NCI-H1105 (cell line): ENCODE data around the gene ARHGEF26.

Source experiments
- DNase-seq: peaks from one replicate; lab custom pipeline; 2025; lab: John Stamatoyannopoulos, UW

ARHGEF26 gene

GRCh38 chr3:154119951-154120350 lies 1.2 kb upstream of the ARHGEF26 start:
- peak; percentile 74 for DNase-seq

DNA sequence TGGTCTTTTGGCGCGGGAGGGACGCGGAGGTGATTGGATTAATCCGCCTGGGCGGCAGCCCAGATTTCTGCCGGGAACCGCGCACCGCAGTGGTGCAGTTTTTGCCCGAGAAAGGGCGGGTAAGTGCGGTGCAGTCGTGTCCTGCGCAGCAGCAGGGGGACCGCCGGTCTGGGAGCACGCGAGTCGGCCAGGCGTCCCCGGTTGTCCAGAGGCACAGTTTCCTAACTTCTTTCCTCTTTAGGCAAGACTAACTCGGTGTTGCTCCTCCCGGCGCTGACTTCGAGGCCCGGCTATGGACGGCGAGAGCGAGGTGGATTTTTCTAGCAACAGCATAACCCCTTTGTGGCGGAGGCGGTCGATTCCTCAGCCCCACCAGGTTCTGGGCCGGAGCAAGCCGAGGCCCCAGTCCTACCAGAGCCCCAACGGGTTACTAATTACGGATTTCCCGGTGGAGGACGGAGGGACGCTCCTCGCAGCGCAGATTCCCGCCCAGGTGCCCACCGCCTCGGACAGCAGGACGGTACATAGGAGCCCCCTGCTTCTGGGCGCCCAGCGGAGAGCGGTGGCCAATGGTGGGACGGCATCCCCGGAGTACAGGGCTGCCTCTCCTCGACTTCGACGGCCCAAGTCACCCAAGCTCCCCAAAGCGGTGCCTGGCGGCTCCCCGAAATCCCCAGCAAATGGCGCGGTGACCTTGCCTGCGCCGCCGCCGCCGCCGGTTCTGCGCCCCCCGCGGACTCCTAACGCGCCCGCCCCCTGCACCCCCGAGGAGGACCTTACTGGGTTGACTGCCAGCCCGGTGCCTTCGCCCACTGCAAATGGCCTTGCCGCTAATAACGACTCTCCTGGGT lies 736 bp downstream of the ARHGEF26 start:
- DNase-seq, result peak; percentile 63

- DNase-seq, result no peak
These were observed 1.3 kb downstream of the ARHGEF26 start for GRCh38 chr3:154122552-154122911.

- DNase-seq, result peak; percentile 20
These were observed 1.8 kb downstream of the ARHGEF26 start for GRCh38 chr3:154122912-154123559.

DNA sequence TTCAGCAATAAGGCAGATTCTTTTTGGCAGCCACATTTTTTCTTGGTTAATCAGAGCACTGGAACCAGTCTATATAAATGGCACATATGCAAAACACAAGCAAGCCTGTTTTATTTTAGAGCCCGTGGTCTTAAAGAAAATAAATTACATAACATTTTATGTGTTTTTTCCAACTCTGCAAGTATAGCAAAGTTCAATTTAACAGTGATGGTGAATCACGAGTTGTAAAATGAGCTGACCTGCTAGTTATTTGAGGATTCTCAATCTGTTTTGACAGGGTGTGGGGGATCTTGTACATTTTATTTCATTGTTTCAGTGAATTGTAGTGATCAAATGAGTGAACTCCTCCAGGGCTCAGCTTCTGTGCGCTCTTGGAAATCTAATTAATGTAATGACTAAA lies 2.7 kb downstream of the ARHGEF26 start:
- no peak for DNase-seq

DNA sequence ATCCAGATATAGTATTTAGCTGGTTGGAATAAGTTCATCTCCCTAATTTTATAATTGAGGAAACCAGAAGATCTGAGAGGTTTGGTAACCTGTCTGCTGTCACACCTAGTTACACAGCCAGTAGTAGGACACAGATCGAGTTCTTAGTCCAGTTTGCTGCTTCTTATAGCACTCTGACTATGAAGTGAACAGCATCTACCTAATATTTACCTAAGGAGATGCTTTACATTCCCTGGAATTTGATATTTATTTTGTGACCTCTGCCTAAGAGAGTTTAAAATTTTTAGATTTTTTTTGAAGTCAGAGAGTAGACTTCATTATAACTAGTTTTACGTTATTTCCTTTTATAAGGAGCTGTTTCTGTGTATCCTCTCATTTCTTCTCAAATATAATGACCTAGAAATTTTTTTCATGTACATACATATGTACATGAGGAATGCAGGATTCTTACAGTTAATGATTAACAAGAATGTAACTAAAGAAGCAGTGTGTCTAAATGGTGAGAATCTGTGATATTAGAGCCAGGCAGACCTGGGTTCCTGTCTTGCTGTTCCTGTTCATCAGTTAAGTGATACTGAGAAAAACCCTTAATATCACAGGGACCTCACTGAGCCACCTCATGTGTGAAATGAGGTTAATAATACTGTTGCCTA lies 4.3 kb downstream of the ARHGEF26 start:
- no peak for DNase-seq

GRCh38 chr3:154126651-154127050 lies 5.5 kb downstream of the ARHGEF26 start:
- DNase-seq, result no peak

GRCh38 chr3:154129625-154130024 lies 8.4 kb downstream of the ARHGEF26 start:
- DNase-seq, result no peak

DNA sequence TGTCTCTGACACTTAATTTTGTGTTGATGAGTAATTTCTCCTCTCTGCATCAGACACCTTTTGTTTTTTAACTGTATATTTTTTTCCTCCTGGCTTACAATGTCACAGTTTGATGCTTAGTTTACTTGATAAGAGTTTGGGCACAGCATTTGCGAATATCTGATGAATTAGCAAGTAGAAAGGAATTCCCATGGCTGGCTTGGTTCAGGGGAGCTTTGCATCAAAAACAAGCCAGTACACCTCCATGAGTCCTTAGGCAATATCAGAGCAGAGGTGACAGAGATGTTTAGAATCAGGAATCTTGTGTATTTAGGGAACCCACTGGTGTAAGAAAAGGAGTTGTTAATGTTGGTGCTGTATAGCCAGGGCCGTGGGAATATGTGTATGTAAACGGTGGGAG lies 9.3 kb downstream of the ARHGEF26 start:
- DNase-seq, result no peak

GRCh38 chr3:154131830-154132229 lies 10.6 kb downstream of the ARHGEF26 start:
- peak; percentile 49 for DNase-seq

- DNase-seq, result peak; percentile 74
These were observed 11.7 kb downstream of the ARHGEF26 start for GRCh38 chr3:154132777-154133375.

DNA sequence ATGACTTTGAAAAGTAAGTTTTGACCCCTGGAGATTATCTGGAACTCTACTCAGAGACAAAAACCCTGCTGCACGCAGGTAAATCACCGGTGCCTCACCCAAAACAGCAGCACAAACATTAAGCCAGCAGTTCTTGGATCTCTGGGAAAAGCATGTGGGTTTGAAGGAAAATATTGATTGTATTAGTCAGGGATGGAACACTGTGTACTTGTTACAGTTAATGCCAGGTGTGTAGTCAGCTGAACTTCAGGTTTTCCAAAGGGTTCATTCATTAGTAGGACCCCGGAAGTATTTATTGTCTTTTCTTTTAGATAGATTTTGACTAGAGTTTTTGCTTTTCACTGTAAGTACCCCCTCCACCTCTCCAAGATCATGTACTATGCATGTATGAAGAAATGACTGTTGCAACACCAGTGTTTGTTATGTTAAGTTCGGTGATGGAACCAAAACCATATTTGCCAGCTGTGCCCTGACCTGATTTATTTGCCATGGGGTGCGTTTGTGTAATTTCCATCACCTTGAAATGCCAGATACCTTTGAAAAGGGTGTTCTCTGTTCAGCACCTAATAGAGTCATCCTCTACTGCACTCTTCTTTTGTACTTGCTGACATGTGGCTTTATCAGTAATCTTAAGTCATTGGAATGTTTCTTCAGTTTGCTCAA lies 14.5 kb downstream of the ARHGEF26 start:
- DNase-seq, result no peak

DNA sequence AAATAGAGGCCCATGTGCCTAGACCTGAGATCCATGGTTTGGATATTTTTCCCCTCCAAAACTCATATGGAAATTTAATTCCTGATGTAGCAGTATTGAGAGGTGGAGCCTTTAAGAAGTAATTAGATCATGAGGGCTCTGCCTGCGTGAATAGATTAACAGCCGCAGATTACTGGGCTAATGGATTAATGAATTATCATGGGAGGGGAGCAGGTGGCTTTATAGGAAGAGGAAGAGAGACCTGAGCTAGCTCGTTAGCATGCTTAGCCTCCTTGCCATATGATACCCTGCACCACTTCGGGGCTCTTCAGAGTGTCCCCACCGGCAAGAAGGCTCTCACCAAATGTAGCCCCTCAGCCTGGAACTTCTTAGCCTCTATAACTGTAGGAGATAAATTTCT lies 15.8 kb downstream of the ARHGEF26 start:
- DNase-seq, result peak; percentile 70

GRCh38 chr3:154139996-154140436 lies 18.8 kb downstream of the ARHGEF26 start:
- no peak for DNase-seq

- no peak for DNase-seq
These were observed 21.4 kb downstream of the ARHGEF26 start for GRCh38 chr3:154142608-154143007.

- DNase-seq, result no peak
These were observed 22.7 kb downstream of the ARHGEF26 start for GRCh38 chr3:154143873-154144272.

GRCh38 chr3:154144825-154145465 lies 23.8 kb downstream of the ARHGEF26 start:
- DNase-seq, result no peak

GRCh38 chr3:154148541-154148940 lies 27.4 kb downstream of the ARHGEF26 start:
- DNase-seq, result no peak

DNA sequence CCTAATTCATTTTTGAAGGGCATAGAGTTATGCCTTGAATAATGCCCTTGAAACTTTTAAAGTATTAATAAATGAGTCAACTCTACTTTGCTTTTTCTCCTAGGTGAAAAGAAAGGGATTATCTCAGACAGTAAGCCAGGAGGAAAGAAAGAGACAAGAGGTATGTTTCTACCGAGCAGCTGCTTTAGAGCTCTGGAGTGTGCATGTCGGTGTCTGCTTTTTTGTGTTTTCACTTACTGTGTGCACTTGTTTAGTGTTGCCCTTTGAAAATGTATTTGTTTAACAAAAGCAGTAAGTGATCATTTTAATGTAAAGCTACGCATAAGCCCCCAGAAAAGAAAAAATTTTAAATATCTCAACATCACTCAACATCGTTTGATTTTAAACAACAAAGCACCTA lies 28.1 kb downstream of the ARHGEF26 start:
- DNase-seq, result no peak

GRCh38 chr3:154151969-154152368 lies 30.8 kb downstream of the ARHGEF26 start:
- no peak for DNase-seq

- no peak for DNase-seq
These were observed 31.6 kb downstream of the ARHGEF26 start for GRCh38 chr3:154152741-154153140.

DNA sequence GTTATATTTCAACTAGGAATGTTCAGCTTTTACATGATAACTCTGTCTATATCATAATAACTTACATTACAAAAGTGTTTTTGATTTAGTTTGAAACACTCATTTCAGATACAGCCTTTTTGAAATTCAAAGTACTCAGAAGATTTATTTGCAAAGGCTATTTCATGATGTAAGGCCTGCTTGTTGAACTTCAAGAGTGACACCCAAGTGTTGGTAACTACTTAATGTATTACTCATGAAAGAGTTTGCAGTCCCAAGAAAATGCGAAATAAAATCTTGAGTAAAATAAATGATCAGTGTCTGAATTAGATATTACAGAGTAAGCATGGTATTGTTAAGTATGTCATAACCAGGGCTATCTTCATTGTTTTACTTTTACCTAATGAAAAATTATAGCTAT lies 35.3 kb downstream of the ARHGEF26 start:
- no peak for DNase-seq
